Stromal cell of bone marrow (primary cell): ENCODE measurements around the gene HOXA13.

Source experiments
- DNase-seq: peaks from one replicate; pipeline ENCODE4 v3.0.0-alpha.2; 2012; ENCODE audit warnings: low read depth

The HOXA13 gene

DNA sequence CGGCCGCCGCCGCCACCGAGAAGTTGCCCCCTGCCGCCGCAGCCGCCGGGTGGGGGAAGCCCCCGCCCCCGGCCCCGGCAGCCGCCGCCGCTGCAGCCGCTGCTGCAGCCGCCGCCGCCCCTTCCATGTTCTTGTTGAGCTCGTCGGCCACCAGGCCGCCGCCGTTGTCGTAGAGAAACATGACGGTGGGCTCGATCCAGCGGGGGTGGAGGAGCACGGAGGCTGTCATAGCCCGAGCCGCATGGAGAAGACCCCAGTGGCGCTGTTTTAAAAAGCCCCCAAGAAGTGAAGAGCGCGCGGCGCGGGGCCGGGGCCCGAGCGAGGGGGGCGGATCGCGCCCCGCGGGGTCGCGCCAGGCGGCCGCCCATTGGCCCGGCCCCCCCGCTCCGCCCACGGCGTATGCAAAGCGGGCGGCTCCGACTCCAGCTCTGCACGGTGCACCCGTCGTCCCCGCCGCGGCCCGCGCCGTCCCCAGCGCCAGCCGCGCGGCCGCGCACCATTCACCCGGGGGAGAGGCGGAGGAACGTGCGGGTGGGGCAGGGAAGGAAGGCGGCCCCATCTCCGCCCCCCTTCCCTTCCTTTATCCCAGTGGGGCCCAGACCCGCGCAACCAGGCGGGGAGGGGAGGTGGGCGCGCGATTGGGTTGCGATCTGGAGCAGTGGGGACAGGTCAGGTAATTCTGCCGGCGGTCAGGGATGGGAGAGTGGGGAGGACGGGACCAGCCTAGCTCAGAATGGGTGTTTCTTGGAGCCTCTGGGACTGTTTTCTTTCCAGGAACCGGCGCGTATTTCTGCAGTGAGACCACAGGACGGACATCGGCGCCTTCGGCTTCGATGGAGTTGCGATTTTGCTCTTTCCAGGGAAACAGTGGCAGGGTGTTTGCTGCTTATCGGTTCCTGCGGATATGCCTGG is at the start of gene HOXA13:
Gene HOXA13, minus strand, starts transcription at position 243 of the 912 bp plus-strand sequence. Its CDS starts 14 bp downstream, at position 229.
- no peak for DNase-seq

GRCh38 chr7:27248911-27249723 is 49.2 kb upstream of the HOXA13 start:
- DNase-seq: peak; percentile 39

GRCh38 chr7:27248427-27248806 is 48.5 kb upstream of the HOXA13 start:
- DNase-seq: no peak

DNA sequence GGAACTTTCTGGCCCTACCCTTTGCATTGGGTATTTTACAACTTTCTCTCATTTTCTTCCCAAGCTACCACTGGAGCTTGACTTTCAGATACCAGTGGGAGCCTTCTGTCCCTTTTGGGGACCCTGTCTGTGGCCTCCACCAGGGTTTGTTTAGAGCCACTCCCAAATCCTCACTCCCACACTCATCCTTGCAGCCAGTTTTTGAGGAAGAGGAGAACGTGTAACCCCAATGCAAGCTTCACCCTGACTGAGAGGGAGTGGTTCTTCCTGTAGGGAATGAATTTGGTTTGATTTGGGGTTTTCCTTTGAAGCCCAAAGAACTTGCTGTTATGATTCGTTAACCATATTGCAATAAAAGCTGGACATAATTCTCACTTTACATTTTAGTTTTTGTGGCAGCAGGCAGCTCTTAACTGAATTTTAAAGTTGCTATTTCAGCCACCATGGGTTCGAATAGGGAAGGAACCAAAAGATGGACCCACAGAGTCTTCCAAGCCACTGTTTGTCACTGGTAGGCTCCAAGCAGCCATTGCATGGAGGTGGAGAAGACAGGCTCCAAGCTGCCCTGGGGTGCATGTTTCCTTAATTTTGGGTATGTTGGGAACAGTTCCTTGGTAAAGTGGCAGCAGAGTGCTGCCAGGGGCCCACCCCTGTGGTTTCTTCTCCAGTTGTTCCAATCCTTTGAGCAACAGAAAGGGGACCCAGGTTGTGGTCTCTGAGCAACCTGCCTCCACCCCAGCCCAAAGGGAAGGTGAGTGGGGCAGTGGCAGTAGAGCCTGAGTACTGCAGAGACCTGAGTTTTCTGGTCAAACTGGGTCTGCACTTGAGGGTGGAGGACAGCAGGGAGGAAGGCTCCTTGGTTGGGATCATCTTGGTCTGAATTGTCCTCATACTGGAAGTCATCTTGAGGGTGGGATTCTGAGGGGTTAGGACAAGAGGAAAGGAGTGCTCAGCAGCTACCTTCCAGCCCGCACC is 47.8 kb upstream of the HOXA13 start:
- no peak for DNase-seq

- DNase-seq: no peak
These were observed 47.1 kb upstream of the HOXA13 start for GRCh38 chr7:27247000-27247399.

DNA sequence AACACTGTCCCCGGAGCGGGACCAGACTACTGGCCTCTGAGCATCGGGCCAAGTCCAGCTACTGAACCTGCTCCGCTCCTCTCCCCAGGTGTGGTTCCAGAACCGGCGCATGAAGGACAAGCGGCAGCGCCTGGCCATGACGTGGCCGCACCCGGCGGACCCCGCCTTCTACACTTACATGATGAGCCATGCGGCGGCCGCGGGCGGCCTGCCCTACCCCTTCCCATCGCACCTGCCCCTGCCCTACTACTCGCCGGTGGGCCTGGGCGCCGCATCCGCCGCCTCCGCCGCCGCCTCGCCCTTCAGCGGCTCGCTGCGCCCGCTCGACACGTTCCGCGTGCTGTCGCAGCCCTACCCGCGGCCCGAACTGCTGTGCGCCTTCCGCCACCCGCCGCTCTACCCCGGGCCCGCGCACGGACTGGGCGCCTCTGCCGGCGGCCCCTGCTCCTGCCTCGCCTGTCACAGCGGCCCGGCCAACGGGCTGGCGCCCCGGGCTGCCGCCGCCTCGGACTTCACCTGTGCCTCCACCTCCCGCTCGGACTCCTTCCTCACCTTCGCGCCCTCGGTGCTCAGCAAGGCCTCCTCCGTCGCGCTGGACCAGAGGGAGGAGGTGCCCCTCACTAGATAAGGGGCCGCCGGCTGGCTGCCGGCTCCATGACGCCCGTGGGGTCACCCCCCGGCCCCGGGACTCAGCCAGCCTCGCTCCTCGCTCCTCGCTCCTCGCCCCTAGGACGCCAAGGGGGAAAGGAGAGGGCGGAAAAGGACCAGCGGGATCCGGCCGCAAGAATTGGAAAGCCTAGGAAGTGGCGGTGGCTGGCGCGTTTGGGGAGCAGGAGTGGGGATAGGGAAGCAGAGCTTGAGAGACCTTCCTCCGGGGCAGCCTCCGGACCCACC is 46.2 kb upstream of the HOXA13 start:
- no peak for DNase-seq

DNA sequence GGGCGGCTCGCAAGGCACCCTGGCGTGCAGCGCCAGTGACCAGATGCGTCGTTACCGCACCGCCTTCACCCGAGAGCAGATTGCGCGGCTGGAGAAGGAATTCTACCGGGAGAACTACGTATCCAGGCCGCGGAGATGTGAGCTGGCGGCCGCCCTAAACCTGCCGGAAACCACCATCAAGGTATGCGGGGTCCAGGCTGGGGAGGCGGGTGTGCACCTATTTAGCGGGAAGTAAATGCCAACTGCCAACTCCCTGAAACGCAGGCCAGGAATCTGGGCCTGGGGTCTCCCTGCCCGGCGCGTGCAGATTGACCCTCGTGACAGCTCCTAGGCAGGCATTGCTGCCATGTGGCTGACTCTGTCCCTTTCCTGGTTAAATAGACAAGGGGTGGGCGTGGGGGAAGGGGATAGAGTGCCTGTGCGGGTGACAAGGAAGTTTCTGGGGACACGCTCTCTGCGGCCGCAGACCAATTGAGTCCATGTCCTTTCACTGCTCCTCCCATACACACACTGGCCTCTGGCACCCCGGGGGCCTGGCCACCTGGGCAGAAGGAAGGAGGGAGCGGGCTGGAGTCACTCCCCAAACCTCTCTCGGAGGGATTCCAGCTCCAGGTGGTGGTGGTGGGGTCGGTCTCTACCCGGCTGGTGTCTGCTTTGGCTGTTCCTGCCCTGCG is 45.4 kb upstream of the HOXA13 start:
- DNase-seq: no peak

DNA sequence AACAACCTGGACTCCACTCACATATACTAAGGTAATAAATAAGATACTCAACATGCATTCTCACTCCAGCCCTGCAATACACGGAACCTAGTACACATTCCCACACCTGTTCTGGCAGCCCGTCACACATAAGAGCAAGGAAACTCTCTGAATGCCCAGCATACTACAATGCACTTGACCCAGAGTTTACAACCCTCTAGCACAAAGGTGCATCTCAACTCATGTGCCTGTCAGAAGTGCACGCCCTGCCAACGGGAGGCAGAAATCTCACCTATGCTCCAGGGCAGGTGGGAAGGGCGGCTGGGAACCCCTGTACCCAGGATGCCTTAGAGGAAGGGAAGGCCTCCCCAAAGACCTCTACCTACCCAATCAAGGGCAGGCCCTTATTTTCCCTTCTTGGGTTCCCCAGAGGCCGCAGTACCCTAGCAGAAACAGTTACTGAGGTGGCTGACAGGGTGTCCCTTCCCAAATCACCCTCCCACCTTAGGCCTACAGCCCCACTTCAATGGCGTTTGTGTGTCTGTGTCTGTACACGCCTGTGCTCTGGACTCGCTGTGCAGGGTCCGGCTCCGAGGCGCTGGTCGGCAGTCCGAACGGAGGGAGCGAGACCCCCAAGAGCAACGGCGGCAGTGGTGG is 44.7 kb upstream of the HOXA13 start:
- DNase-seq: no peak

DNA sequence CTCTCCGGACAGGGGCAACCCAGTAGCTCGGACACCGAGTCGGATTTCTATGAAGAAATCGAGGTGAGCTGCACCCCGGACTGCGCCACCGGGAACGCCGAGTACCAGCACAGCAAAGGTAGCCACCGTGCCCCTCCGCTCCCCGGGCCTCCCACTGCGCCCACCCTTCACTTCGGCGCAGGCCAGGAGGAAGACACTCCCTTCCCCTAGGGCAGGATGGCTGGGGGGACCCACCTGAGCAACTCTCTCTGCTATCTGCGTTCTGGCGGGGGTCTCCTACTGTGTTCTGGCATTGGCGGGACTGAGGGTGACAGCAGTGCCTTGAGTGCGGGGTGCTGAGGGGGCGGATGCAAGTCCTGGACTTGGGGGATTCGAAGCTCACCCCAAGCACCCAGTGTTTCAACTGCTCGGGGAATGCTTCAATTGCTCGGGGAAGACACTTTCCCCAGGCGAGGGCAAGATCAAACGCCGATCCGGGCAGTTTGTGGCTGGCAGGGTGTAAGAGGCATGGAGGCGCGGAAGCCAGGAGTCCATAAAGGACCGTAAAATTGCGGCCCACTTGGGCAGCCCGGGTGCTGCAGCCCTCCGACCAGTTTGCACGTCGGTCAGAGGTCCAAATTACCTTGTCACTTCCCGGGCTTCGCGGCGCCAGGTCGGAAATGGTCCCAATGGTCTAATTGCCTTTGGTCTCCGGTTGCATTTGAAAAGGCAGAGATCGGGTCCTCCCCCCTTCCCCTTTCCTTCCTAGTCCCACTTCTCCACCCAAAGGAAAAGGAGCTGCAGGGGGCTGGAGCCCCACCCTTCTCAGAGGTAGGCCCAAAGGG is 43.7 kb upstream of the HOXA13 start:
- DNase-seq: no peak

DNA sequence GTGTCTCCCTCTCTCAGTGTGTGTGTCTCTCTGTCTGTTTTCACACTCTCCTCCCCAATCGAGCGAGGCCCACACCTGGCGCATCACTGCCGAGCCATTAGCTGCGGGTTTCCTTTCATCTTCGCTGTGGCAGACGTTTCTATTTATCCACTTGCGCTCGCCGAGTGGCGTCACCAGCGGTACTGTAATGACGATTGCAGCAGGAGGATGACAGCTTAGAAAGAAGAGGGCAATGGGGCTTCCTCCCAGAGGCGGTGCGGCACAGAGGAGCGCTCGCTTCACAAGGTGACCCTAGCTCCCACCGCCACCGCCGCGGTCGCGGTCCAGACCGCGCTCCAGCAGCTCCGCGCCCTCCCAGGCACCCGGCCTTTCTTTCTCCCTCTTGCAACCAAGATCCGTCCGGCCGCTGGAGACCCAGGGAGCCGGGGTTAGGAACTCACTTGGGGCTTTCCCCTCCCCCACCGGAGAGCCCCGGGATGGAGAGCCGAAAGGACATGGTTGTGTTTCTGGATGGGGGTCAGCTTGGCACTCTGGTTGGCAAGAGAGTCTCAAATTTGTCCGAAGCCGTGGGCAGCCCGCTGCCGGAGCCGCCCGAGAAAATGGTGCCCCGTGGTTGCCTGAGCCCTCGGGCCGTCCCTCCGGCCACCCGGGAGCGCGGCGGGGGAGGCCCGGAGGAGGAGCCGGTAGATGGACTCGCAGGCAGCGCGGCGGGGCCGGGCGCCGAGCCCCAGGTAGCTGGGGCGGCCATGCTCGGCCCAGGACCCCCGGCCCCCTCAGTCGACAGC is 42.9 kb upstream of the HOXA13 start, which contains the start of gene EVX1:
Gene EVX1, plus strand, starts transcription at position 248 of the 785 bp plus-strand sequence. Its CDS starts 229 bp downstream, at position 477.
- DNase-seq: no peak

DNA sequence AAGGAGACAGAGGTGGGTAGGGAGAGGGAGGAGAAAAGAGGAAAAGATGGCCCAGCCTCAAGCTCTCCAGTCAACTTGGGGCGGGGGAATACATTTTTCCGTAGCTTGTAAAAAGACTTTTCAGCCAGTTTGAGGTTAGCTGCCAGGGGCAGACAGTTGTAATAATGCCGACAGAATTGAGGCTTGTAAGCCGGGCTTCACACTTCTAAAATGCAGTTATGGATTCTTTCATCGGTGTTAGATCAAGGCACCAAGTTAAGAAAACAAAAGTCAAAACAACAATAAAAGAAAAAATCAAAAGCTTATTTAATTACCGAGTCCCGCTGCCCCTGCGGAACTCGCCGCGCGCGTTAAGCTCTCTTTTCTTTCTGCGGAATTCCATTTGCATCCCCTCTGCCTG is 42.3 kb upstream of the HOXA13 start:
- DNase-seq: no peak

GRCh38 chr7:27241189-27242056 is 41.5 kb upstream of the HOXA13 start:
- no peak for DNase-seq

- no peak for DNase-seq
These were observed 40.3 kb upstream of the HOXA13 start for GRCh38 chr7:27240015-27240731.

DNA sequence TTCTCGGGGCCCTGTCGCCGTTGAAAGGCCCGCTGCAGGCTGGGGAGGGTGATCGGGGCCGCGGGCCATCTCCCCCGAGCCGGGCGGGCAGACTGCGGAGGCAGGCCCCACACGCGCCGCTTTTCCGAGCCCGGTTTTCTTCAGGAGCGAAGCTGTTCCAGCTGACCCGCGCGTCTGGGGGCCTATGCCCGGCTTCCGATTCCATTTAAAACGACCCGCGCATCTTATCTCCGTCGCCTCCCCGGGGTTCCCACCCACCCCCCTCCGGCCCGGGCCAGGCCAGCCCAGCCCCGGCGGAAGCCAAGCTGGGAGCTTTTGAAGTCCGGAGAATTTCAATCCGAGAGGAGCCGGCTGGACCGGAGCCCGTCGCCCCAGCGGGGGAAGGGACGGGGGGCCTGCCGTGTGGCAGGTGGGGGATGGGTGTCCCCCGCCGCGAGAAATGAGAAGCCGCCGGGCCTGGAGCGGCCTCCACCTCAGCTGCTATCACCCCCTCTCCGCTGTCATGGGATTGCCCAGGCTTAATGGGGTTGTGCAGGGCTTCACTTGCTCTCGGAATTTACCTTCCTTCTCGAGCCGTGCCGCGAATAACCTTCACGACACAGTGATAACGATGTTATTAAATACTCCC is 39.6 kb upstream of the HOXA13 start:
- no peak for DNase-seq

DNA sequence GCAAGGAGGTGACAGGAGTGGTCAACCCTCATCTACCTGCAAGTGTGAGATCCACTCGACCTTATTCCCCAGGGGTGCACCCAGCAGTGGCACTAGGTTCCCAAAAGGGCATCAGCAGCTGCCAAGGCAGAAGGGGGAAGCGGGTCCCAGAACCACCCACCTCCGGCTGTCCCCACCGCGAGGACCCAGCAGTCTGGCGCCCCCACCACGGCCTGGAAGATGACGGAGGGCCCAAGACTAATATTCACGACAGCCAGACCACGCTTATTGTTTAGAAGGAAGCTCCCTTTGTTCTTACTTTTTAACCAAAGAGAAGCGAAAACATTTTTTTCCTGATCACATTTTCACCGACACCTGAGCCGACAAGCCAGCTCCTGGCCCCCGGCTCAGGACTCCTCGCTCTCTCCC is 39.1 kb upstream of the HOXA13 start:
- no peak for DNase-seq
